CD14-positive monocyte (primary cell): Measurements from ENCODE around the gene TBPL1. TPM values are rescaled to one million over a fixed set of nuclear protein-coding genes. Genes with fewer than 3 reads are reported as not detected.

ENCODE experiments used
- DNase-seq, 3 donors: peaks; one replicate each; pipeline ENCODE4 v3.0.0-alpha.2; 2011 to 2022
- H2AFZ ChIP-seq: 2 replicates; pipeline ENCODE4 v1.6.0; 2012; ENCODE audit warnings: mild to moderate bottlenecking, low read depth, low read length, inconsistent platforms; ENCODE audit not compliant: insufficient read depth, poor library complexity, severe bottlenecking
- H3K27ac ChIP-seq, 2 donors: 1 replicate in 1 of 2; 2 replicates in 1 of 2; pipeline ENCODE4 v1.5.1; 2012 to 2013; ENCODE audit warnings: low read length in 2 of 2, control low read depth in 1 of 2, inconsistent platforms in 1 of 2, low read depth in 1 of 2, mild to moderate bottlenecking in 1 of 2
- H3K27me3 ChIP-seq, 2 donors: one replicate each; pipeline versions ENCODE4 v1.6.0 to v1.6.1; 2011 to 2013; ENCODE audit warnings: low read length in 2 of 2; ENCODE audit not compliant: control insufficient read depth in 2 of 2, insufficient read depth in 2 of 2
- H3K36me3 ChIP-seq, 2 donors: replicated peaks in 1 of 2; 1 replicate in 1 of 2; 2 replicates in 1 of 2; pipeline versions ENCODE4 v1.5.1 to v1.6.1; 2012 to 2013; ENCODE audit warnings: low read length in 2 of 2, control low read depth in 1 of 2, inconsistent platforms in 1 of 2, mild to moderate bottlenecking in 1 of 2; ENCODE audit not compliant: insufficient read depth in 2 of 2, control insufficient read depth in 1 of 2
- H3K4me1 ChIP-seq, 2 donors: 1 replicate in 1 of 2; 2 replicates in 1 of 2; pipeline versions ENCODE4 v1.5.1 to v1.6.1; 2012 to 2013; ENCODE audit warnings: low read length in 2 of 2, control low read depth in 1 of 2, inconsistent platforms in 1 of 2, mild to moderate bottlenecking in 1 of 2, moderate library complexity in 1 of 2; ENCODE audit not compliant: insufficient read depth in 2 of 2, control insufficient read depth in 1 of 2
- H3K4me2 ChIP-seq: replicated peaks from 2 replicates; pipeline ENCODE3; 2012; ENCODE audit warnings: low read length, moderate library complexity, mild to moderate bottlenecking; ENCODE audit not compliant: poor library complexity, severe bottlenecking; ENCODE audit errors: extremely low read depth
- H3K4me3 ChIP-seq, 3 experiments: fragments of 200-600 bp in 1 of 3; sonication (generic) in 1 of 3; replicated peaks in 1 of 3; 1 replicate in 2 of 3; 2 replicates in 1 of 3; pipeline ENCODE4 v1.5.1; 2011 to 2013; ENCODE audit warnings: low read length in 3 of 3, mild to moderate bottlenecking in 3 of 3, control low read depth in 2 of 3, low read depth in 2 of 3, inconsistent platforms in 1 of 3, moderate library complexity in 1 of 3
- H3K79me2 ChIP-seq: 2 replicates; pipeline ENCODE4 v1.6.0; 2012; ENCODE audit warnings: mild to moderate bottlenecking, control low read depth, inconsistent platforms, low read length, moderate library complexity; ENCODE audit not compliant: insufficient read depth
- H3K9ac ChIP-seq: 2 replicates; pipeline ENCODE4 v1.6.0; 2017; ENCODE audit warnings: low read length, mild to moderate bottlenecking; ENCODE audit not compliant: insufficient read depth, poor library complexity, severe bottlenecking
- H3K9me3 ChIP-seq, 2 donors: replicated peaks in 1 of 2; 1 replicate in 1 of 2; 2 replicates in 1 of 2; pipeline versions ENCODE4 v1.5.1 to v1.6.1; 2012 to 2013; ENCODE audit warnings: low read length in 2 of 2, control low read depth in 1 of 2; ENCODE audit not compliant: control insufficient read depth in 1 of 2, insufficient read depth in 1 of 2
- H4K20me1 ChIP-seq: 2 replicates; pipeline ENCODE4 v1.6.0; 2012; ENCODE audit warnings: mild to moderate bottlenecking, low read length, control low read depth, moderate library complexity; ENCODE audit not compliant: insufficient read depth
- H3K27ac Mint-ChIP-seq, 7 donors: one replicate each; pipeline ENCODE4 v1.8.0; 2020; ENCODE audit warnings: mild to moderate bottlenecking in 7 of 7, mixed read lengths in 7 of 7, moderate library complexity in 6 of 7, inconsistent platforms in 2 of 7
- H3K27me3 Mint-ChIP-seq, 3 donors: one replicate each; pipeline ENCODE4 v1.8.0; 2021 to 2022; ENCODE audit warnings: low read depth in 3 of 3, mild to moderate bottlenecking in 3 of 3, mixed read lengths in 3 of 3, moderate library complexity in 3 of 3, inconsistent platforms in 1 of 3
- H3K36me3 Mint-ChIP-seq, 2 donors: one replicate each; pipeline ENCODE4 v1.8.0; 2020; ENCODE audit warnings: mixed read lengths in 2 of 2, inconsistent platforms in 1 of 2, mild to moderate bottlenecking in 1 of 2
- H3K4me1 Mint-ChIP-seq: one replicate; pipeline ENCODE4 v1.8.0; 2020; ENCODE audit warnings: mild to moderate bottlenecking, mixed read lengths
- H3K4me3 Mint-ChIP-seq, 2 donors: one replicate each; pipeline ENCODE4 v1.8.0; 2020; ENCODE audit warnings: mild to moderate bottlenecking in 2 of 2, mixed read lengths in 2 of 2, moderate library complexity in 1 of 2
- H3K9me3 Mint-ChIP-seq, 7 donors: one replicate each; pipeline ENCODE4 v1.8.0; 2020 to 2022; ENCODE audit warnings: mixed read lengths in 7 of 7, mild to moderate bottlenecking in 6 of 7, moderate library complexity in 6 of 7, inconsistent platforms in 2 of 7
- WGBS: methylation state at CpG from one replicate; pipeline ENCODE4 v1.1.5; 2013; ENCODE audit warnings: missing lambda C conversion rate; ENCODE audit not compliant: insufficient coverage; 5-methylcytosine and 5-hydroxymethylcytosine counted together
- intact Hi-C, 2 donors: fragments of 100-400 bp; cut with micrococcal nuclease; formaldehyde crosslinking; loops; one replicate each; pipeline versions ENCODE4 v1.15.0 to v1.15.1; 2023
- polyA plus RNA-seq, 3 donors: library from polyadenylated mRNA; depleted of rRNA in 1 of 3; unstranded in 2 of 3; stranded (reverse) in 1 of 3; fragments of 300-500 nt in 2 of 3; fragments of >200 nt in 1 of 3; fragmentation: Illumina TruSeq in 2 of 3; gene quantifications; 1 replicate in 2 of 3; 2 replicates in 1 of 3; pipeline ENCODE4 v1.2.3, GENCODE V29; 2012 to 2021
- TF ChIP-seq, protein P1 (sequence below): fragments of 200-600 bp; IDR thresholded peaks from one replicate; pipeline ENCODE4 v1.8.0; 2022; ENCODE audit warnings: antibody characterized with exemption, mild to moderate bottlenecking

The TBPL1 gene
- polyA plus RNA-seq, 3 donors = 22.0 to 35.6 (median 35.5) TPM

DNA sequence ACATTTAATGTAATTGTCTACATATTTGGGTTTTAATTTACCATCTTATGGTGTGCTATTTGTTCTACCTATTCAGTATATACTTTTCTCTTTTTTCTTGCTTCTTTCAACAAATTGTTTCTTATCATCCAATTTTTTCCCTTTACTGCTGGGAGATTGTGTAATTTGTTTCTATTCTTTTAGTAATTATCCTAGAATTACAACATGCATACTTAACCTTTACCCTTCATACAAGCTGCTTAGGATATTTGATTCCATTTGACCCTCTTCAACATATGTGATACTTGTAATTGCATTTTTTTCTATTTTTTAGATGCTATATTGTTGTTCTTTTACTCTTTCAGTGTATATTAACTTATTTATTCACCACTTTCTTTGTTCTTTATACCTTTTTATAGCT is 15.1 kb upstream of the TBPL1 start:
- no peak overlapping the region for H3K27ac Mint-ChIP-seq
- no peak overlapping the region for H3K9ac ChIP-seq
- H3K27me3 Mint-ChIP-seq = peaks cover 15 to 20% (median 17%) of the 10 kb centered on the region in 3 donors
- H3K4me1 Mint-ChIP-seq = no peaks in the 10 kb centered on the region
- H3K4me2 ChIP-seq = no peak overlapping the region
- no peaks in the 10 kb centered on the region for H3K36me3 Mint-ChIP-seq
- H4K20me1 ChIP-seq = no peaks in the 10 kb centered on the region
- H2AFZ ChIP-seq = no peak overlapping the region
- peaks cover 10 to 24% (median 13%) of the 10 kb centered on the region in 7 donors for H3K9me3 Mint-ChIP-seq
- no peak for DNase-seq
- no peaks in the 10 kb centered on the region for H3K36me3 ChIP-seq
- no peak overlapping the region for H3K27ac ChIP-seq
- H3K9me3 ChIP-seq = no peaks in the 10 kb centered on the region
- H3K79me2 ChIP-seq = no peaks in the 10 kb centered on the region
- intact Hi-C loops = no loop called here
- TF ChIP-seq, protein P1, sequence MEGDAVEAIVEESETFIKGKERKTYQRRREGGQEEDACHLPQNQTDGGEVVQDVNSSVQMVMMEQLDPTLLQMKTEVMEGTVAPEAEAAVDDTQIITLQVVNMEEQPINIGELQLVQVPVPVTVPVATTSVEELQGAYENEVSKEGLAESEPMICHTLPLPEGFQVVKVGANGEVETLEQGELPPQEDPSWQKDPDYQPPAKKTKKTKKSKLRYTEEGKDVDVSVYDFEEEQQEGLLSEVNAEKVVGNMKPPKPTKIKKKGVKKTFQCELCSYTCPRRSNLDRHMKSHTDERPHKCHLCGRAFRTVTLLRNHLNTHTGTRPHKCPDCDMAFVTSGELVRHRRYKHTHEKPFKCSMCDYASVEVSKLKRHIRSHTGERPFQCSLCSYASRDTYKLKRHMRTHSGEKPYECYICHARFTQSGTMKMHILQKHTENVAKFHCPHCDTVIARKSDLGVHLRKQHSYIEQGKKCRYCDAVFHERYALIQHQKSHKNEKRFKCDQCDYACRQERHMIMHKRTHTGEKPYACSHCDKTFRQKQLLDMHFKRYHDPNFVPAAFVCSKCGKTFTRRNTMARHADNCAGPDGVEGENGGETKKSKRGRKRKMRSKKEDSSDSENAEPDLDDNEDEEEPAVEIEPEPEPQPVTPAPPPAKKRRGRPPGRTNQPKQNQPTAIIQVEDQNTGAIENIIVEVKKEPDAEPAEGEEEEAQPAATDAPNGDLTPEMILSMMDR = no peak
- H3K4me3 Mint-ChIP-seq = no peak overlapping the region
- no peaks in the 10 kb centered on the region for H3K4me1 ChIP-seq
- no peak overlapping the region for H3K4me3 ChIP-seq
- H3K27me3 ChIP-seq = no peaks in the 10 kb centered on the region

DNA sequence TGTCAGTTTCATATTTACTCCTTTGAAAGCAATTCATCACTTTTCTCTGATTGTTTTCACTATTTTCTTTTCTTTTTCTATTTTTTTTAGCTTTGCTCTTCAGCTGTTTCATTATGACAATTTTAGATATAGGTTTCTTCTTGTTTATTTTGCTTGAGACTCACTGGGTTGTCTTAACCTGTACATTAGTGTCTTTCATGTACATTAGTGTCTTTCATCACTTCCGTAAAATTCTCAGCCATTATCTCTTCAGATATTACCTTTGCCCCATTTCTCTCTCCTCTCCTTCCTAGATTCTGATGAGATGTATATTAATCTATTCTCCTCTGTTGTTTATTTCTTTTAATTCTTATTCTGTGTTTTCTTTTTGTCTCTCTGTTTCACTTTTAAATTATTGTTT is 14.5 kb upstream of the TBPL1 start:
- Histone ChIP-seq H3K4me2 (no peak overlapping the region), H3K4me1 (no peaks in the 10 kb centered on the region), H3K9ac (no peak overlapping the region), H3K27ac (no peak overlapping the region), H3K9me3 (no peaks in the 10 kb centered on the region), H3K79me2 (no peaks in the 10 kb centered on the region), H2AFZ (no peak overlapping the region), H3K36me3 (no peaks in the 10 kb centered on the region), H3K4me3 (no peak overlapping the region), H3K27me3 (no peaks in the 10 kb centered on the region), H4K20me1 (no peaks in the 10 kb centered on the region)
- TF ChIP-seq, protein P1 = no peak
- Mint-ChIP-seq H3K27me3 (peaks cover 12 to 18% (median 15%) of the 10 kb centered on the region in 3 donors), H3K9me3 (peaks cover 6 to 18% (median 8%) of the 10 kb centered on the region in 7 donors), H3K4me1 (no peaks in the 10 kb centered on the region), H3K4me3 (no peak overlapping the region), H3K27ac (no peak overlapping the region), H3K36me3 (no peaks in the 10 kb centered on the region)
- intact Hi-C loops = no loop called here
- no CpG with 5 or more reads among the region's 1 CpG for WGBS
- no peak for DNase-seq
